Astrocyte of the hippocampus (primary cell): ENCODE data around the gene PHF11.
"Not testable (repeated sequence)": the region's sequence is repeated elsewhere in the genome, so short reads cannot be mapped to it uniquely, and the experiment has no call there.

Experiments used
- DNase-seq: peaks from one replicate; pipeline ENCODE4 v3.0.0; 2011; ENCODE audit warnings: low read depth, low spot score

PHF11 gene

GRCh38 chr13:49546561-49546960, 50.8 kb downstream of the PHF11 start:
- DNase-seq, result no peak

- no peak for DNase-seq
Measured at GRCh38 chr13:49549289-49549688, 53.5 kb downstream of the PHF11 start.

- no peak for DNase-seq
Measured at GRCh38 chr13:49550942-49551644, 55.3 kb downstream of the PHF11 start.

DNA sequence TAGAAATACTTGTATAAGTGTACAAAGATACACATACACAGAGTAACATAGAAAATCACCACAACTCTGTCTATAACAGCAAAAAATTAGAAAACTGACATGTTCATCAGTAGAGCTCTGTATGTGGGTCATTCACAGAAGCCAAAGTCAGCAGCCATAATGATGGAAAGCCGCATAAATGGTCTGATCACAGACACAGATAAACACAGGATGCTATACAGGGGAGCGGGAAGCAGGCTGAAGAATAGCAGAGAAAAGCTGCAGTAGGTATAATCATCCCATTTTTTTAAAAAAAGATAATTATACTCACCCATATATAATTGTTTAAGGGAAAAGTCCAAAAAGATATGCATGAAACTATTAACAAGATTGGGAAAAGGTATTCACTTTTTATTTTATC, 58.1 kb downstream of the PHF11 start:
- no peak for DNase-seq

DNA sequence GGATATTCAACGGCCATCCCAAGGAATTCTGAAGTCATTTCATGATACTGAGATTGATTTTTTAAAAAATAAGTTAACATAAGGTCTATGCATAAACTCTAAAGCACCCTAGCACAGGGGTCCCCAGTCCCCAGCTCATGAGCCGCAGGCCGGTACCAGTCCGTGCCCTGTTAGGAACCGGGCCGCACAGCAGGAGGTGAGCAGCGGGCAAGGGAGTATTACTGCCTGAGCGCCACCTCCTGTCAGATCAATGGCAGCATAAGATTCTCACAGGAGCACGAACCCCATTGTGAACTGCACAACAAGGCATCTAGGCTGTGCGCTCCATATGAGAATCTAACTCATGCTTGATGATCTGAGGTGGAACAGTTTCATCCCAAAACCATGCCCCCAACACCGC, 58.6 kb downstream of the PHF11 start:
- DNase-seq, result no peak

DNA sequence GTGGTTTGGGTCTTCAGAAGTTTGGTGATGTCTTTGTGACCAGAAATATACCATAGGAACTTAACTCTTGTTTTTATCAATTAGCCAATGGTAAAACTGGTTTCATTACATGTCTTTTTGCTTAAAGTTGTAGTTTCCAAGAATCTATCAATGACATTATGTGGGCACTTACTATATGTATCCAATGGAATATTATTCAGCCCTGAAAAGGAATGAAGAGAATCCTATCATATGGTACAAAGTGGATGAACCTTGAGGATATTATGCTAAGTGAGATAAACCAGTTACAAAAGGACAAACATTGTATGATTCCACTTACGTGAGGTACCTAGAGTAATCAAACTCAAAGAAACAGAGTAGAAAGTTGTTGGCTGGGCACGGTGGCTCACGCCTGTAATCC, 63.3 kb downstream of the PHF11 start:
- DNase-seq, result no peak

- DNase-seq, result peak; percentile 31
Measured at GRCh38 chr13:49560270-49561061, 64.7 kb downstream of the PHF11 start.

DNA sequence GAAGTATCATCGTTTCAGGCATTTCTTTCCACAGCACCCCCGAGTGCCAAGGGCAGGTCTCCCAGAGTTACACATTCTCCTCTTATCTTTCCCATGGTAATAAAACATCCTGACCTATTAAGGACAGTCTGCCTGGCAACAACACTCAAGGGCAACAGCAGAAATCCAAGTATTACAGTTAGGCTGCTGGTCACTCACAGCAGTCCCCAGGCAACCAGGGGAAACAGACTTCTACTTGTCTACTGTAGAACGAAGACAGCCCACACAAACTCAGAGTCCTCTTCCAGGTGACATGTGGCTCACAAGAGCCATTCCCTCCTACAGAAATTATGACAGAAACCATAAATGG, 65.3 kb downstream of the PHF11 start:
- DNase-seq, result peak; percentile 16

DNA sequence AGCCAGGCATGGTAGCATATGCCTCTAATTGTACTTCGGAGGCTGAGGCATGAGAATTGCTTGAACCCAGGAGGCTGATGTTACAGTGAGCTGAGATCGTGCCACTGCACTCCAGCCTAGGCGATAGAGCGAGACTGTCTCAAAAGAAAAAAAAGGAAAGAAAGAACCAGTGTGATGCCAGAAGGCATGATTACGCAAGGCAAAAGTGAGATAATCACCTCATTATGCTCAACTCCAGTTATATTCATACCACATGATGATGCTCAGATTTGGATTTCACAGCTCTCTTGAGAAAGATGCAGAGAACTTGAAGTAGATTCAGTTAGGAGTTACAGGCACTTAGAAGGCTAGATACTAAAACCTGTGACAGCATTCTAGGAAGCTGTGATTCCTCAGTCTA, 67.8 kb downstream of the PHF11 start:
- no peak for DNase-seq

GRCh38 chr13:49565461-49565860, 69.7 kb downstream of the PHF11 start:
- not testable (repeated sequence) for DNase-seq

DNA sequence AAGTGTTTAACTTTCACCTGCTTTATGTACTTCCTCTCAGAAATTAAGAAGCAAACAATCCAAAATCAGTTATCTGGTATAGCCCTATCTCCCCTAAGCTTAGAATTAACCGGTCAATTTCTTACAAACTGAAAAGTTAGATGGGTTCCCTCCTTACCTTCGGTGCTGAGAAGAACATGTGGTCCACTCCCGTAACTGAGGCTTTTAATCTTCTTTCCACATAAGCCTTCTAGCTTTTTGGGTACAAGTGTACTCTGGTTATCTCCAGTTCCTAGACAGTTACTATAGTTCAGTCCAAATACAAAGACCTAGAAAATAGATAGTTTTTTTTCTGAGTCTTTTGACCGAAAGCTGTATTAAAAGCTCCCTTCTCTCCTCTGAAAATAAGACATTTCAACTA, 70.7 kb downstream of the PHF11 start:
- DNase-seq, result no peak

- DNase-seq, result no peak
Measured at GRCh38 chr13:49567491-49567890, 71.7 kb downstream of the PHF11 start.

DNA sequence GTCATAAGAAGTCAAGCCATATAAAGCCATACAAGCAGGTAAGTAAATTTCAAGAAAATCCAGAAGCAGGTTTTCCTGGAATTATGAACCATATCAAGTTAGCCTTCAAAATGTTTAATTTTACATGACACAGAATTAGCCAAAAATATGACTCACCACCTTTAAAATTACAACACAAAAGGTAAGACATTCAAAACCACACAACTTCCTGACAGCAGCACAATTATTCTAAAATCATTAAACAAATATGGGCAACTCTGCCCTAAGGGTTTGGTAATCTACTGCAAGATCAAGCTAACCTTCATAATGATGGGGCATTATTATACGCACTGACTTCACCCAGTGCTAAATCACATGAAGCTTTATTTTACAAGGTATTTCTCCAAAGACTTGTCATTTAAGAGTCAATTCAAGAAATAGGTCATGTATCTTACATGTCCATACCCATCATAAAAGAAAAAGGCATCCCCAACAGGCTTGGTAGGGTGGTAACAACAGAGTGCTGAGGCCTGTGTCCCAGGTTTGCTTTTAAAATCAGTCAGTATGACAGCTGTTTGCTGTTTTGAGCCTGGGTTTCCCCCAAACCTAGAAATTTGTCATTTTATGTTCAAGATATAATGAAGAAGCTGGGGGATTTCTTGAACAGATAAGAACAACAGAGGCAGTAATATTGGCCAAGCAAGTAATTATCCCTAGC, 74.4 kb downstream of the PHF11 start:
- no peak for DNase-seq

DNA sequence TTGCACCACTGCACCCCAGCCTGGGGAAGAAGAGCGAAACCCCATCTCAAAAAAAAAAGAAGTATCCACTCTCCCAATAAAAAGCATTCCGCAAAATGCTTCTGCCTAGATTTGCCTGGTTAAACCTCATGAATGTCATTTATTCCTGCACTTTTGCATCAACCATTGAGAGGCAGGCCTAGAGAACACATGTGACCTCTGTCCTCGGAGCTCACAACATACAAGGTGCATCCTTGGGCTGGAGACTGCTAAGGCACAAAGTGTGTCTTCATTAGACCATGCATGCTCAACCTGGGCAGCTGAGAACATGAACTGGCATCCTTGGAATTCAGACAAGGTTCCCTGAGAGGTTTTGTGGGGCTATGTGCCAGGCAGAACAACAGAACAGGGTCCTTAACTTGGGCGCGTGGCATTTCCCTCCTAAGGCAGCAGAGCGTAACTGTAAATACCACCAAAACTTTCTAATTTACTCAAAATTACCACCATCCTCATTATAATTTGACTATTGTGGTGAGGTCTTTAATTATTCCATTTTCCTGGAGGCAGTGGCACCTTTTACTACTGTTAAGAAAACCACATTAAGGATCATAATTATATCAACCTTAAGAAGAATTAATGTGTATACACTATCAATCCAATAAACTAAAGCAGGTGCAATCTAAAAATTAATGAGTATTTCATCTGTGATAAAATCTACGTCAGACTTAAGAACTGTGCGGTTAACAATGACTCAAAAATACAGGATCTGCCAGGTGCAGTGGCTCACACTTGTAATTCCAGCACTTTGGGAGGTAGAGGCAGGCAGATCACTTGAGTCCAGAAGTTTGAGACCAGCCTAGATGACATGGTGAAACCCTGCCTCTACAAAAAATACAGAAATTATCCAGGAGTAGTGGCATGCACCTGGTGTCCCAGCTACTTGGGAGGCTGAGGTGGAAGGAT, 75.8 kb downstream of the PHF11 start:
- DNase-seq, result peak; percentile 51
